HUES48 (cell line): Measurements from ENCODE around the gene SGK1.
A peak's percentile ranks its signal among the peaks of the same experiment; 100 is the strongest.
"Not testable (repeated sequence)": the region's sequence is repeated elsewhere in the genome, so short reads cannot be mapped to it uniquely, and the experiment has no call there.

ENCODE experiments used
- H3K27ac ChIP-seq: one replicate; pipeline ENCODE4 v1.7.0; 2013; ENCODE audit warnings: low read depth, low read length, inconsistent platforms
- H3K27me3 ChIP-seq: 2 replicates; pipeline ENCODE4 v1.6.1; 2013; ENCODE audit warnings: mild to moderate bottlenecking, low read length; ENCODE audit not compliant: control insufficient read depth, insufficient read depth
- H3K36me3 ChIP-seq: 2 replicates; pipeline ENCODE4 v1.6.1; 2013; ENCODE audit warnings: low read length; ENCODE audit not compliant: control insufficient read depth, insufficient read depth
- H3K4me1 ChIP-seq: 2 replicates; pipeline ENCODE4 v1.6.1; 2013; ENCODE audit warnings: mild to moderate bottlenecking, low read length; ENCODE audit not compliant: control insufficient read depth, insufficient read depth
- H3K4me3 ChIP-seq: 2 replicates; pipeline ENCODE4 v1.5.1; 2013; ENCODE audit warnings: mild to moderate bottlenecking, low read depth, low read length
- H3K9ac ChIP-seq: 2 replicates; pipeline ENCODE4 v1.6.1; 2013; ENCODE audit warnings: mild to moderate bottlenecking, low read depth, low read length, moderate library complexity
- H3K9me3 ChIP-seq: 2 replicates; pipeline ENCODE4 v1.6.1; 2013; ENCODE audit warnings: low read length; ENCODE audit not compliant: control insufficient read depth, insufficient read depth

Gene SGK1

GRCh38 chr6:134328138-134328537, 10.2 kb upstream of the SGK1 start:
- Histone ChIP-seq H3K27ac (no peak overlapping the region), H3K4me3 (no peak overlapping the region), H3K4me1 (no peaks in the 10 kb centered on the region), H3K27me3 (no peaks in the 10 kb centered on the region), H3K9ac (no peak overlapping the region), H3K36me3 (no peaks in the 10 kb centered on the region), H3K9me3 (no peaks in the 10 kb centered on the region)

- H3K27ac ChIP-seq, H3K9me3 ChIP-seq, H3K36me3 ChIP-seq, H3K4me1 ChIP-seq, H3K9ac ChIP-seq, H3K4me3 ChIP-seq, H3K27me3 ChIP-seq: not testable (repeated sequence)
Measured at GRCh38 chr6:134326192-134326591, 8.3 kb upstream of the SGK1 start.

- no peak overlapping the region for H3K27ac ChIP-seq
- no peaks in the 10 kb centered on the region for H3K9me3 ChIP-seq
- no peaks in the 10 kb centered on the region for H3K36me3 ChIP-seq
- H3K4me1 ChIP-seq = no peaks in the 10 kb centered on the region
- no peaks in the 10 kb centered on the region for H3K27me3 ChIP-seq
- H3K4me3 ChIP-seq = no peak overlapping the region
- no peak overlapping the region for H3K9ac ChIP-seq
Measured at GRCh38 chr6:134324766-134325165, 6.9 kb upstream of the SGK1 start.

GRCh38 chr6:134324141-134324540, 6.2 kb upstream of the SGK1 start:
- Histone ChIP-seq H3K9me3 (no peaks in the 10 kb centered on the region), H3K27me3 (peaks cover 1% of the 10 kb centered on the region), H3K36me3 (no peaks in the 10 kb centered on the region), H3K27ac (no peak overlapping the region), H3K4me3 (no peak overlapping the region), H3K9ac (no peak overlapping the region), H3K4me1 (no peaks in the 10 kb centered on the region)

DNA sequence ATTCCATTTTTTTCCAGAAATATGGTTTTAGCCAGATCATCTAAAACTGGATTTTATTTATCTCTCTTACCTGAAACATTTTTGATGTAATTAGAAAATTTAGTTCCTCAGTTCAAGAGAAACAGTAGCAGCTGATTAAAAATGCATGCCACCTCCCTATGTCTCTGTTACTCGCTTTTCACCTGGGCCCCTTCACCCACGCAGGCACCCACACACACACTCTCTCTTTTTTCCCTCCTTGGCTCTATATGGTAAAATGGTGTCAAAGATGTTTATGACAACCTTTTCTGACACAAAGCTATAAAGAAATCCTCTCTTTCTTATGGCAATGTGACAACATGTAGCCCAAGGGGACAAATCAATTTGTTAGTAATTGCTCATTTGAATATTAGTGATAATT, 5.8 kb upstream of the SGK1 start:
- Histone ChIP-seq H3K27me3 (peaks cover 6% of the 10 kb centered on the region), H3K4me3 (no peak overlapping the region), H3K27ac (no peak overlapping the region), H3K9ac (no peak overlapping the region), H3K9me3 (no peaks in the 10 kb centered on the region), H3K36me3 (no peaks in the 10 kb centered on the region), H3K4me1 (no peaks in the 10 kb centered on the region)

DNA sequence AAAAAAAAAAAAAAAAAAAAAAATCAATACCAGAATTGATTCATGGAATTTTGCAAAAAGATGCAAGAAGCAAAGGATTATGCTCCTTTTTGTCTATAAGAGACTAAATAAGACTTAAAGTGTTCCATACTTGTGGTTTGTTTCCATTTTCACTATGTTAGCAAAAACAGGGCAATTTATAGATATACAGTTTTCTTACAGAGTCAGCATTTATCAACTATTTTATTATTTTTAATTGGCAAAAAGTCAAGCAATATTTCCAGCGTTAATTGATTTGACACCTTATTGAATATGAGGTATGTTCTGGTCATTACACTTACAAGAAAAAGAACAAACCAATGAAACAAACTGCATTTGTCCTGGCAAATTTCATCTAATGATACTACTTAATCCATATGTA, 5.4 kb upstream of the SGK1 start:
- Histone ChIP-seq H3K9ac (no peak overlapping the region), H3K27ac (no peak overlapping the region), H3K4me3 (no peak overlapping the region), H3K36me3 (no peaks in the 10 kb centered on the region), H3K4me1 (peaks cover 2% of the 10 kb centered on the region; the same call in 1 of the 2 replicates), H3K9me3 (no peaks in the 10 kb centered on the region), H3K27me3 (peaks cover 10% of the 10 kb centered on the region)

DNA sequence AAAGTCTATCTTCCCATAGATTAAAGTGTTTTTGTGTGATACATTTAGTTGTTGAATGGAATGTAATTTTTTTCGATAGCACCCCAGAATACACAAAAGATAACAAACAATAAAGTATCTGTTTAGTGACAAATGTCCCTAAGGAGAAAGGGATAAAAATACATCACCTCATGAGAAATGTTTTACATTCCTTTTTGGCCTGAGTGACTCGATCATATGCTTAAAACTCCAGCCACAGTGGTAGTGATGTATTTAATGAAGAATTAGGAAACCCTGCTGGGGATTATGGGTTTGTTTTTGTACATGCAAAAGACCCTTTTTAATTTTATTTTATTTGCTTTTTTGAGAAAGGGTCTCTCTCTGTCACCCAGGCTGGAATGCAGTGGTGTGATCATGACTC, 4.3 kb upstream of the SGK1 start:
- Histone ChIP-seq H3K9ac (no peak overlapping the region), H3K9me3 (no peaks in the 10 kb centered on the region), H3K27me3 (peaks cover 16% of the 10 kb centered on the region), H3K27ac (no peak overlapping the region), H3K36me3 (no peaks in the 10 kb centered on the region), H3K4me1 (peaks cover 8% of the 10 kb centered on the region), H3K4me3 (no peak overlapping the region)

GRCh38 chr6:134321246-134321645, 3.3 kb upstream of the SGK1 start:
- H3K4me1 ChIP-seq = peaks cover 16% of the 10 kb centered on the region
- no peak overlapping the region for H3K9ac ChIP-seq
- peaks cover 21% of the 10 kb centered on the region for H3K27me3 ChIP-seq
- H3K36me3 ChIP-seq = no peaks in the 10 kb centered on the region
- H3K4me3 ChIP-seq = no peak overlapping the region
- H3K9me3 ChIP-seq = no peaks in the 10 kb centered on the region
- H3K27ac ChIP-seq = no peak overlapping the region

DNA sequence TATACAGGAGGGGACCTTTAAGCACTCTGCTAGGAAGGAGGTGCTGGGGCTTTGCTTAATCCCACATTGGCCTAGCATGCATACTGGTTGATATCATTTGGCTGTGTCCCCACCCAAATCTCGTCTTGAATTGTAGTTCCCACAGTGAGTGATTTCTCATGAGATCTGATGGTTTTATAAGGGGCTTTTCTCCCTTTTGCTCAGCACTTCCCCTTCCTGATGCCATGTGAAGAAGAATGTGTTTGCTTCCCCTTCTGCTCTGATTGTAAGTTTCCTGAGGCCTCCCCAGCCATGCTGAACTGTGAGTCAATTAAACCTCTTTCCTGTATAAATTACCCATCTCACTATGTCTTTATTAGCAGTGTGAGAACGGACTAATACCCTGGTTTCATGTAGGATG, 1.8 kb upstream of the SGK1 start:
- H3K4me1 ChIP-seq = peaks cover 27% of the 10 kb centered on the region
- not testable (repeated sequence) for H3K4me3 ChIP-seq, H3K36me3 ChIP-seq

DNA sequence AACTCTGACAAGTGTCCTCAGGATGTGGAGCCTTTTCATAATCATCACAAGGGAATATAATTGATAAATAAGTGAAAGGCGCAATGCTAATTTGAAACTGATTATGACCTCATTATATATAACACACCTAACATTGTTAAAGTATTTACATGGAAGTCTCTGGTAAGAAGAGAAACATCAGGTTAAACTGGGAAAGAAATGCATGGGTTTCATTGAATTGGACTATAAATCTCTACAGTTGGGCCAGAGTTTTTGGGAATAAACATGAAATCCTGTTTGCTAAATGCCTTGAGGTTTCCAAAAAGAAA, 1.0 kb upstream of the SGK1 start:
- H3K9ac ChIP-seq = no peak overlapping the region
- H3K27ac ChIP-seq = no peak overlapping the region
- H3K4me3 ChIP-seq = no peak overlapping the region
- peaks cover 21% of the 10 kb centered on the region for H3K27me3 ChIP-seq
- H3K36me3 ChIP-seq = no peaks in the 10 kb centered on the region
- no peaks in the 10 kb centered on the region for H3K9me3 ChIP-seq
- H3K4me1 ChIP-seq = peaks cover 34% of the 10 kb centered on the region

More for the DNA sequence above, 1.8 kb upstream of the SGK1 start:
- not testable (repeated sequence) for H3K27ac ChIP-seq, H3K9me3 ChIP-seq, H3K9ac ChIP-seq
- H3K27me3 ChIP-seq = peaks cover 21% of the 10 kb centered on the region

DNA sequence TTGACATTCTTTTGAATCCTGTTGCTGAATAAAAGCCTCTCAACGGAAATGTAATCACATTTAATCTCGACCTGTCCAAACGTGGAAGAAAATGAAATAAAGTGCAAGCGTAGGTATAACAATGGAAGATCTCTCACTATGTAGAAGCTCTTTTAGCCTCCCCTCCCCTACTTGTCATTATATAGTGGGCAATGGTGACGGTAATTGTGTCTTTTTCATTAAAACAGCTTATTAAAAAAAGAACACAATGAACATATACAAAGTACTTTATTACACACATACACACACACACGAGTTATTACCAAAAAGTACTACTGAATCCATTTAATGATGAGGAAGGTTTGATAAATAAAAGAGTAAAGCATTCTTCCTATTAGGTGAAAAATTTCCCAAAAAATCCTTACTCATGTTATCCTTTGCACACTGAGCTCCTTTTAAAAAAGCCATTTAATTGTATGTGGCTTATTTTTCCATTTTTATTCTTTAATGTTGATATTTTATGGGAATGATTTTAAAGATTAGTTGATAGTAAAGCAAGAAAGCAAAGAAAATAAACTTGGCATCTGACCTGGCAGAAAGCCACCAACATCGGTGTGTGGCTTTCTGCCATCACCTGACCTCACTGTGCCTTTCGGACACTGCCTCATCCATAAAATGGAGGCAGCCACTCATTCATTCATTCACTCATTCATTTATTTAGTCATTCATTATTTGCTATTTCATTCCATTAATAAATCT, 493 bp upstream of the SGK1 start:
- no peak overlapping the region for H3K9ac ChIP-seq
- peaks cover 39% of the 10 kb centered on the region for H3K4me1 ChIP-seq
- no peaks in the 10 kb centered on the region for H3K9me3 ChIP-seq
- peak overlapping the region; percentile 72 for H3K4me3 ChIP-seq
- no peaks in the 10 kb centered on the region for H3K36me3 ChIP-seq
- no peak overlapping the region for H3K27ac ChIP-seq
- H3K27me3 ChIP-seq = peaks cover 23% of the 10 kb centered on the region
